Measurements from ENCODE around the gene MASTL. TPM values are rescaled to one million over a fixed set of nuclear protein-coding genes. Genes with fewer than 3 reads are reported as not detected.

Gene MASTL
- polyA plus RNA-seq, 3 donors: 0.65 to 4.9 (median 2.4) TPM

DNA sequence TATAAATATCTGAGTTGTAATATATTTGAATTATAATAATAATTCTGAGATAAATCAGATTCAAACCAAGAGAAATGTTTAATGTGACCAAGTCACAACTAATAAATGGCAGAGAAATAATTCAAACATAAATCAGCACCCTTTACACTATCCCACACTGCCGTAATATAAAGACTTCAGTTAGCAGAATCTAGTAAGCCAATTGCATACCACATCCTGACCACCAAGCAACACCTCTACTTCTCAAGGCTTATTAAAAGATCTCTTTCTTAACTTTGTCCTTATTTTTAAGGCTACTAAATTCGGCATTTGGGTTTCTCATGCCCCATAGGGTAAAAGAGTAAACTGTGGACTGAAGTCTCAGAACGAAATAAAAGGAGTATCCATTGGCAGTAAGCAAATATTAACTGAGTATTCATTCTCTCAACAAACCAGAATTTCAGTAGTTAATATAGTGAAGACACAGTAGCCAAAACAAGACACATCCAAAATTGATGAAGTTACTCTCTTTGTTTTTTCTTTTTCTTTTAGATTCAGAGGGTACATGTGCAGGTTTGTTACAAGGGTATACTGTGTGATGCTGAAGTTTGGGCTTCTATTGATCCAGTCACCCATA is 70.6 kb downstream of the MASTL start:
- peak overlapping the region in 1 of 7 donors; percentile 4 for H3K27ac Mint-ChIP-seq
- H4K20me1 ChIP-seq (ENCODE audit: insufficient read depth, low read length): peaks cover 15% of the 10 kb centered on the region
- no peak overlapping the region for H3K27ac ChIP-seq (ENCODE audit: low read depth in 1 of 2, low read length in 2 of 2)
- 100% methylated on average over 1 of the region's 3 CpGs for WGBS (ENCODE audit: insufficient coverage)
- H3K4me2 ChIP-seq (replicated peaks; ENCODE audit: extremely low read depth, low read length, poor library complexity, severe bottlenecking): no peak overlapping the region
- DNase-seq: no peak
- no peak overlapping the region for H3K9ac ChIP-seq (ENCODE audit: insufficient read depth, low read length, poor library complexity, severe bottlenecking)
- H3K36me3 Mint-ChIP-seq: peaks cover 40 to 67% of the 10 kb centered on the region in 2 donors
- H3K27me3 Mint-ChIP-seq (ENCODE audit: low read depth in 3 of 3): peaks cover 0 to 2% (median 0%) of the 10 kb centered on the region in 3 donors
- no peaks in the 10 kb centered on the region for H3K9me3 Mint-ChIP-seq
- intact Hi-C loops (cut with micrococcal nuclease): loop anchor here in 1 of 2 donors (10.0 kb wide), 1 partner anchor 139 kb away; no protein-coding TSS in a partner anchor
- H3K4me3 Mint-ChIP-seq: no peak overlapping the region
- no peaks in the 10 kb centered on the region for H3K79me2 ChIP-seq (ENCODE audit: insufficient read depth, low read length)
- TF ChIP-seq, protein P1, sequence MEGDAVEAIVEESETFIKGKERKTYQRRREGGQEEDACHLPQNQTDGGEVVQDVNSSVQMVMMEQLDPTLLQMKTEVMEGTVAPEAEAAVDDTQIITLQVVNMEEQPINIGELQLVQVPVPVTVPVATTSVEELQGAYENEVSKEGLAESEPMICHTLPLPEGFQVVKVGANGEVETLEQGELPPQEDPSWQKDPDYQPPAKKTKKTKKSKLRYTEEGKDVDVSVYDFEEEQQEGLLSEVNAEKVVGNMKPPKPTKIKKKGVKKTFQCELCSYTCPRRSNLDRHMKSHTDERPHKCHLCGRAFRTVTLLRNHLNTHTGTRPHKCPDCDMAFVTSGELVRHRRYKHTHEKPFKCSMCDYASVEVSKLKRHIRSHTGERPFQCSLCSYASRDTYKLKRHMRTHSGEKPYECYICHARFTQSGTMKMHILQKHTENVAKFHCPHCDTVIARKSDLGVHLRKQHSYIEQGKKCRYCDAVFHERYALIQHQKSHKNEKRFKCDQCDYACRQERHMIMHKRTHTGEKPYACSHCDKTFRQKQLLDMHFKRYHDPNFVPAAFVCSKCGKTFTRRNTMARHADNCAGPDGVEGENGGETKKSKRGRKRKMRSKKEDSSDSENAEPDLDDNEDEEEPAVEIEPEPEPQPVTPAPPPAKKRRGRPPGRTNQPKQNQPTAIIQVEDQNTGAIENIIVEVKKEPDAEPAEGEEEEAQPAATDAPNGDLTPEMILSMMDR (IDR thresholded peaks at IDR 0.05): no peak
- no peak overlapping the region for H2AFZ ChIP-seq (ENCODE audit: insufficient read depth, low read depth, low read length, poor library complexity, severe bottlenecking)
- H3K4me1 ChIP-seq (ENCODE audit: control insufficient read depth in 1 of 2, insufficient read depth in 2 of 2, low read length in 2 of 2): no peaks in the 10 kb centered on the region
- H3K4me3 ChIP-seq (replicated peaks in 1 of 3; ENCODE audit: low read depth in 2 of 3, low read length in 3 of 3): no peak overlapping the region
- peaks cover 49 to 80% of the 10 kb centered on the region in 2 donors for H3K36me3 ChIP-seq (replicated peaks in 1 of 2; ENCODE audit: control insufficient read depth in 1 of 2, insufficient read depth in 2 of 2, low read length in 2 of 2)
- H3K9me3 ChIP-seq (replicated peaks in 1 of 2; ENCODE audit: control insufficient read depth in 1 of 2, insufficient read depth in 1 of 2, low read length in 2 of 2): no peaks in the 10 kb centered on the region
- H3K27me3 ChIP-seq (ENCODE audit: control insufficient read depth in 2 of 2, insufficient read depth in 2 of 2, low read length in 2 of 2): no peaks in the 10 kb centered on the region
- no peaks in the 10 kb centered on the region for H3K4me1 Mint-ChIP-seq

DNA sequence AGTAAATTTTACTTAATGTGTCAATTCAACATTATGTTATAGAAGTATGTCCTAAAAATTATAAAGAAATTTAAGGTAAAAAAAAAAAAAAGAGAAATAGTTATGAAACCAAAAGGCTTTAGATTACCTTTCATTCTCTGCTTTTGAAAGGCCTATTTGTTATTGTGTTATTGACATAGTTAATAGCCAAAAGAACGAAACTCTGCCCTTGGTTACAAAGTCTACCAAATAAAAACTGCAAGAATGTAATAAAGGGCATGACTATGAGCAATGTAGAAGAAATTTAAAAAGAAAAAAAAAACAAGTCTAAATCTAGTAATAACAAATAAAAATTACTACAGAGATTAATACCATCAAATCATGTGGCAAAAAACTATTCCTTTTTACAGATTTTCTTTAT is 74.9 kb downstream of the MASTL start:
- TF ChIP-seq, protein P1 (IDR thresholded peaks at IDR 0.05): no peak
- Histone ChIP-seq H3K9me3 (replicated peaks in 1 of 2; ENCODE audit: control insufficient read depth in 1 of 2, insufficient read depth in 1 of 2, low read length in 2 of 2) (no peaks in the 10 kb centered on the region), H3K4me2 (replicated peaks; ENCODE audit: extremely low read depth, low read length, poor library complexity, severe bottlenecking) (no peak overlapping the region), H4K20me1 (ENCODE audit: insufficient read depth, low read length) (peaks cover 13% of the 10 kb centered on the region), H3K27me3 (ENCODE audit: control insufficient read depth in 2 of 2, insufficient read depth in 2 of 2, low read length in 2 of 2) (no peaks in the 10 kb centered on the region), H3K4me3 (replicated peaks in 1 of 3; ENCODE audit: low read depth in 2 of 3, low read length in 3 of 3) (no peak overlapping the region), H3K27ac (ENCODE audit: low read depth in 1 of 2, low read length in 2 of 2) (no peak overlapping the region), H3K79me2 (ENCODE audit: insufficient read depth, low read length) (peaks cover 3% of the 10 kb centered on the region), H3K36me3 (replicated peaks in 1 of 2; ENCODE audit: control insufficient read depth in 1 of 2, insufficient read depth in 2 of 2, low read length in 2 of 2) (peaks cover 49 to 88% of the 10 kb centered on the region in 2 donors), H3K4me1 (ENCODE audit: control insufficient read depth in 1 of 2, insufficient read depth in 2 of 2, low read length in 2 of 2) (no peaks in the 10 kb centered on the region), H2AFZ (ENCODE audit: insufficient read depth, low read depth, low read length, poor library complexity, severe bottlenecking) (no peak overlapping the region), H3K9ac (ENCODE audit: insufficient read depth, low read length, poor library complexity, severe bottlenecking) (no peak overlapping the region)
- whole genome bisulfite sequencing (ENCODE audit: insufficient coverage): no CpG with 5 or more reads among the region's 1 CpG
- no peak overlapping the region for H3K27ac Mint-ChIP-seq
- peaks cover 39 to 69% of the 10 kb centered on the region in 2 donors for H3K36me3 Mint-ChIP-seq
- H3K9me3 Mint-ChIP-seq: no peaks in the 10 kb centered on the region
- H3K27me3 Mint-ChIP-seq (ENCODE audit: low read depth in 3 of 3): peaks cover 0 to 2% (median 0%) of the 10 kb centered on the region in 3 donors
- no peak for DNase-seq
- intact Hi-C loops (cut with micrococcal nuclease): no loop called here
- no peak overlapping the region for H3K4me3 Mint-ChIP-seq
- H3K4me1 Mint-ChIP-seq: no peaks in the 10 kb centered on the region

All from CD14-positive monocyte (primary cell).